Mesodermal cell (in vitro differentiated cells): ENCODE data around the gene MGST2.

Source experiments
- H3K27ac ChIP-seq: 2 replicates; pipeline ENCODE4 v1.7.0; 2013; ENCODE audit warnings: mild to moderate bottlenecking, low read depth, low read length, moderate library complexity; ENCODE audit not compliant: severe bottlenecking
- H3K36me3 ChIP-seq: 2 replicates; pipeline ENCODE4 v1.7.1; 2013; ENCODE audit warnings: mild to moderate bottlenecking, low read length, moderate library complexity; ENCODE audit not compliant: control insufficient read depth, insufficient read depth
- H3K4me1 ChIP-seq: one replicate; pipeline ENCODE4 v1.7.1; 2013; ENCODE audit warnings: mild to moderate bottlenecking, low read length; ENCODE audit not compliant: insufficient read depth, control insufficient read depth, poor library complexity, severe bottlenecking
- H3K4me3 ChIP-seq: 2 replicates; pipeline ENCODE4 v1.7.0; 2013; ENCODE audit warnings: low read length, control low read depth, mild to moderate bottlenecking; ENCODE audit not compliant: insufficient read depth, poor library complexity, severe bottlenecking; ENCODE audit errors: extremely low read depth
- H3K9me3 ChIP-seq: 2 replicates; pipeline ENCODE4 v1.7.1; 2013; ENCODE audit warnings: mild to moderate bottlenecking, low read length, moderate library complexity; ENCODE audit not compliant: control insufficient read depth
- WGBS, 2 experiments: methylation state at CpG; one replicate each; pipeline ENCODE4 v1.1.5; 2013; ENCODE audit warnings: missing lambda C conversion rate in 2 of 2; ENCODE audit not compliant: insufficient coverage in 2 of 2; 5-methylcytosine and 5-hydroxymethylcytosine counted together

Gene MGST2

DNA sequence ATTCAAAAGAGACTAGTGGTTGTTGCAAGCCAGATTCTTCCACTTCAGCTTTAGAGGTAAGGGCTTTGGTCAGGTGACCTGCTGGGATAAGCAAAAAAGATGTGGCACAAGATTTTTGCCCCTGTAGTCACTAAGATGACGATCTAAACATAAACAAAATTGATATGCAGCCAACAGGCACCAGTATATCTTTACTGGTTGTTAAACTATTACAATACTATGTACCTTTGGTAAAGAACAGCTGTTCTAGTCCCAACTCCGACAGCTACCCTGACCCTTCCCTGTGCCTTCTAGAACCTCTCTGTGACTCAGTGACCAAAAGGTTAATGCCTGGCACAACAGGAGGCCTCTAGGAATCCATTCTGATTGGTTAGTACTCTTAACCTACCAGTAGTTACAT is 59.6 kb downstream of the MGST2 start:
- WGBS, 2 experiments = no CpG with 5 or more reads among the region's 2 CpGs
- H3K27ac ChIP-seq = no peak overlapping the region
- H3K4me1 ChIP-seq = no peaks in the 10 kb centered on the region
- peaks cover 51% of the 10 kb centered on the region for H3K36me3 ChIP-seq
- no peak overlapping the region for H3K4me3 ChIP-seq
- no peaks in the 10 kb centered on the region for H3K9me3 ChIP-seq

DNA sequence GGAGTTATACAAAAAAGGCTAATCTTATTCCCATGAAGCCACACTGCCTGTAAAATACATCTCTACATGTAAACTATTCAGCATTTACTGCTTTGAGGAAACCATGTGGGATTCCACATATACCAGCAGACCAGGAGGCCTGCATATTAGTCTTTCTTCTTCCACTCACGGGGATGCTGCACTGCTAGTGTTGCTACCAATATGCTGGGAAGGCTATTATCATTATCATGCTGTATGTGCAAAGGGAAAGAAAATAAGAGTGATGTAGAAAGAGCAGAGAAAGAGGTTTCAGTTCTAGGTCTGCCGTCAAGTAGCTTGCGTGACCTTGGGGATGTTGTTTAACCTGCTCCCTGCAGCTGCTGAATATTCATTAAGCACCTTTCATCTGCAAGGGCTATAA is 61.0 kb downstream of the MGST2 start:
- no peak overlapping the region for H3K27ac ChIP-seq

GRCh38 chr4:139728146-139728545 is 62.5 kb downstream of the MGST2 start:
- no peak overlapping the region for H3K27ac ChIP-seq
- H3K36me3 ChIP-seq = peaks cover 47% of the 10 kb centered on the region
- no peaks in the 10 kb centered on the region for H3K4me1 ChIP-seq
- no peak overlapping the region for H3K4me3 ChIP-seq
- WGBS, 2 experiments = 100% methylated on average over 1 to 2 of the region's 4 CpGs
- no peaks in the 10 kb centered on the region for H3K9me3 ChIP-seq

More for the DNA sequence above, 61.0 kb downstream of the MGST2 start:
- 79 to 100% methylated on average over 2 to 3 of the region's 3 CpGs for WGBS, 2 experiments
- H3K4me1 ChIP-seq = no peaks in the 10 kb centered on the region
- peaks cover 47% of the 10 kb centered on the region for H3K36me3 ChIP-seq
- no peak overlapping the region for H3K4me3 ChIP-seq
- no peaks in the 10 kb centered on the region for H3K9me3 ChIP-seq

DNA sequence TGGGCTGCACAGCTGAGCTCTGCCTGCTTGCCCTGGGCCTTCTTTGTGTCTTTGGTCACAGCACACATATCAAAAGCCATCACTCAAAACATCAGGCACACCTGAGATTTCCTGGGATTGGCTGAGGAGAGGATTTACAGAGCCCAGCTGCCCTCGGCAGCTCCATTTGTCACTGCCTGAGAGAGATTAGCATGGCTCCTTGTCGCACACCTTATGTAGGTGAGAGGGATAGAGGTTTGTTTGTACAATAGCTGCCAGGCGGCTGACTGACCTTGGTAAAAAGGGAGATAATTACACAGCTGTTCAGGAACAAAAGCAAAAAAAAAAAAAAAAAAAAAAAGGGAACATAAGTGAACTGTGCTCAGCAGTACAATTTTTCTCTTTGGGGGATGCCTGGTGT is 63.2 kb downstream of the MGST2 start:
- Histone ChIP-seq H3K27ac (no peak overlapping the region), H3K4me1 (peaks cover 4% of the 10 kb centered on the region), H3K9me3 (no peaks in the 10 kb centered on the region), H3K36me3 (peaks cover 46% of the 10 kb centered on the region), H3K4me3 (no peak overlapping the region)
- 90 to 94% methylated on average over 2 to 3 of the region's 3 CpGs for WGBS, 2 experiments

DNA sequence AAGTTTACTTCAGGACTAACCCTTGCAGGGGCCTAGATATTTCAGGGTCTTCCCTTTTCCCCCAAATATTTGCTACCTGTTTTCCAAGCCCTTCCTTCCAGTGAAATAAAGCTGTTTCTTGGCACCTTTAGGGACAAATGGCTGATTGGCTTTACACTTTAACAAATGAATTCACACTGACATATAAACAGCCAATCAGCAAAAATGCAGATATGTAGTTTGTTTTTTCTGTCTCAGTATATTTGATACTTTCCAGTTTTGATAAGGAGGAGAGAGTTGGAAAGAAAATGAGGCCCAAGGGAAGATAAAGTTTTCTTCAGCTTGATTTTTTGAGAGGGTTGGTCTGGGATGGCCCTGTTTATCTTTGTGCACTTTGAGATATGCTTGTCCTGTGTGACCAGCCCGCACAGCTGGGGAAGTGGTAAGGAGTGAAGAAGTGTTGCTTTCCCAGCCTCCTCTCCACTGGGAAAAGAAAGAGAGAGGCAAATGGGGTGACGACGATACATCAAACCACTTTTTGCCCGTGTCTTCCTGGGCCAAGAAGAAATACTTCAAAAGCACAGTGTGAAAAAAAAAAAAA is 67.5 kb downstream of the MGST2 start:
- Histone ChIP-seq H3K4me1 (peaks cover 20% of the 10 kb centered on the region), H3K27ac (peak overlapping the region; percentile 18)
- no CpG with 5 or more reads among the region's 4 CpGs for WGBS, 2 experiments

DNA sequence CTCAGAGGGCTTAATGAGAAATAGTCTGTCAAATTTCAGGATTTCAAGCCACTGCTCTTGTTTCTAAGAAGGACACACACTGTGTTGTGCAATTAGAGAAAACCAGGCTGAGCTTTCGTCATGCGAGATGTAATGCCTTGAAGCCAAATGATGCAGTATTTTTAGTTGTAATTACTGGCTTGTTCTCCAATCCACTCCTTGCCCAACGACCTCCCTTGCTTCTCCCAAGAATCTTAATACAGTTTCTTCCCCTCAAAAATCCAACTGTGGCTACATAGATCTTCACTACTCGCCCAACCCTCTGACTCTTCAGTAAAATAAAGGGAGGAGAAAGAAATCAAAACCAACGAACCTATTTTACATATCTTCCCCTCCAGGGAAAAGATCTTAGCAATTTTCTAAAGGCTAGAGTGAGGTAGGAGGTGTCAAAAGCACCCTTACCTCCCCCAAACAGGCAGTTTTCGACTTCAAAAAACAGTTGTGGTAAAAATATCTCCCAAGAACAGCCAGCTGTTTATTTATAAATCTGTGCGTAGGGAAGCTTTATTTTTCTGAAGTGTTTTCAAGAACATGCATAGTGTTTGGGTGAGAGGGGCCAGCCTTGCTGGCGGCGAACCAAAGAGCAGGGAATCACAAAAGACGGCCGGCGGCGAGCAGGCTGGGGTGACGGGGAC is 68.7 kb downstream of the MGST2 start:
- Histone ChIP-seq H3K36me3 (peaks cover 11% of the 10 kb centered on the region), H3K9me3 (no peaks in the 10 kb centered on the region), H3K27ac (peak overlapping the region; percentile 98), H3K4me1 (peaks cover 23% of the 10 kb centered on the region), H3K4me3 (peak overlapping the region; percentile 23)
- WGBS, 2 experiments = 0 to 26% methylated on average over 7 to 10 of the region's 14 CpGs

More for the DNA sequence above, 67.5 kb downstream of the MGST2 start:
- H3K9me3 ChIP-seq = no peaks in the 10 kb centered on the region
- peaks cover 22% of the 10 kb centered on the region for H3K36me3 ChIP-seq
- no peak overlapping the region for H3K4me3 ChIP-seq

DNA sequence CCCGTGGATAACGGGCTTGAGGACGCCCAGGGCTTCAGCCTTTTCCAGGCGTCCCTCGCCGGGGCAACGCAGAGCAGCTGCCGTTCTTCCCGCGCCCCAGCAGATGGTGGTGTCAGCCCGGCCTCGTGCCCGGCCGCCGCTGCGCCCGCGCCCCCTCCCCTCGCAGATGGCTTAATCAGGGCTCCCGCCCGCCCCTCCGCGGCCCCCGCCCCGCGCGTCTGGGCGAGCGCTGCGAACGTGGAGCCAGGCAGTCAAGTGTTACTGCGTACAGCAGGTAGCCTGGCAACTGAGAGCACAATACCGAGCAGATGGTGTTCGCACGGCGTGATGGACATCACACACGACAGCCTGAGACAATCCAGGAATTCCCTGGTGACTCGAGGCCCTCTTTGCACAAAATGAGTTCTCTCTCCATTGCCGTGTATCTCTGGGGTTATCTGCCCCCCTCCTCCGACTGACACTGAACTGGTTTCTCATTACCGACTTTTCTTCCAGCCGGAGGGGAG is 69.3 kb downstream of the MGST2 start:
- Histone ChIP-seq H3K36me3 (peaks cover 6% of the 10 kb centered on the region), H3K4me1 (peaks cover 23% of the 10 kb centered on the region), H3K27ac (peak overlapping the region; percentile 98), H3K9me3 (no peaks in the 10 kb centered on the region), H3K4me3 (peak overlapping the region; percentile 23)
- 1 to 2% methylated on average over 27 to 36 of the region's 42 CpGs for WGBS, 2 experiments

DNA sequence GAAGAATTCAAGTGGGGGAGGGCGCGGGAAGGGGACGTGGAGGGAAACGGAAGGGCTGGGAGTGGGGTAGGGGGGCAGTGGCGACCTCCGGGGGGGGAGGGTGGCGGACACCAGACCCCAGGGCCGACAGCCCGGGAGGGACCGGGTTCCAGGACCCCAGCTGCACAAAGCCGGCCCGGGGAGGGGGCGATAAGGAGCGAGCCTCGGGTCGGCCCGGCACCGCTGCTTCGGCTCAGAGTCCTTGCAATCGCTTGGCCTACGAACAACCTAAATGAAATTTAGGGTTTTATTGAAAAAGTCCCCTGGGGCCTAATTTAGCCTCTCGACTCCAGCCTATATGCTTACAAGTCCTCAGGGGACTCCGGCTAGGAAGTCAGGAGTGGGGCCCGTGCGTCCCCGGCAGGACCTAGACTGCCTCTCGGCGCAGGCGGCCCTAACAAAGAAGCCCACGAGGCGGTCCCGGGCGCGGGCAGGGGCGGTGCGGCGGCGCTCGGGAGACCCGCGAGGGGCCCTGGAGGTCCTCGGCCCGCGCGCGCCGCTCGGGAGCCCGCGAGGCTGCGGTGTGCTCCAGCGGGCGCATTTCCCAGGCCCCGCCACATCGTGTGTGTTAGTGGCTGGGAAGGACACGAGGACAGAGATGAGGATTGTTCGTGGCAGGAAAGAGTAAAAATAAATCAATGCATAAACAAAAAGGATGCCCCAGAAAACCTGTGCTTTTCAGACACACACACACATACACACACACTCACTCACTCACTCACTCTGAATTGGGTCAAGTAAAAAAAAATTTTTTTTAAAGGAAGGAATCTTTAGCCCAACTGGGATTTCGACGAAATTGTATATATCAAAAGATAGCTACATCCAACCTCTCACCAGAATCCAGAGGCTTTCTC is 70.0 kb downstream of the MGST2 start:
- Histone ChIP-seq H3K9me3 (no peaks in the 10 kb centered on the region), H3K4me1 (peaks cover 23% of the 10 kb centered on the region), H3K36me3 (no peaks in the 10 kb centered on the region), H3K4me3 (peak overlapping the region; percentile 23), H3K27ac (peak overlapping the region; percentile 98)
- 2 to 5% methylated on average over 20 to 24 of the region's 59 CpGs for WGBS, 2 experiments

DNA sequence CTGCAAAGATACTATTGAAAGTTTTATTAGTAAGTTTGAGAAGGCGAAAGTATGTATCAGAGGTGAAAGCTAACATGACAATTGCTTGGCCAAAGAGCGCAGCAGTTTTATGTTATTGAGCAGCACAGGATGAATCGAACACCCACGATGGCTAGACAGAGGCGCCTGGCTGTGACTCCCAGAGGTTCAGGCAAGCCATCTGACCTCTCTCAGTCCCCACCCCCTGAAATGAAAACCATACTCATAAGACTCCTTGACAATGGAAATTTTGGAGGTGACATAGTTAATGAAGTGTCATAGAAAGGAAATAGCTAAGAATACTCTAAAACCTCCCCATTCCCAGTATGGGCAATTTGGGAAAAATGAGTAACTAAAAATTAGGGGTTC is 70.6 kb downstream of the MGST2 start:
- 89% methylated on average over 3 to 5 of the region's 5 CpGs for WGBS, 2 experiments
- Histone ChIP-seq H3K4me3 (no peak overlapping the region), H3K4me1 (peaks cover 23% of the 10 kb centered on the region), H3K9me3 (no peaks in the 10 kb centered on the region), H3K27ac (peak overlapping the region; percentile 98), H3K36me3 (no peaks in the 10 kb centered on the region)

GRCh38 chr4:139736661-139737060 is 71.0 kb downstream of the MGST2 start:
- no peak overlapping the region for H3K4me3 ChIP-seq
- H3K4me1 ChIP-seq = peaks cover 23% of the 10 kb centered on the region
- no peaks in the 10 kb centered on the region for H3K9me3 ChIP-seq
- no peaks in the 10 kb centered on the region for H3K36me3 ChIP-seq
- WGBS, 2 experiments = 92 to 94% methylated on average over 2 of the region's 2 CpGs
- H3K27ac ChIP-seq = no peak overlapping the region
